HuH-7 (cell line): ENCODE data around the gene RALGAPA2.
A peak's percentile ranks its signal among the peaks of the same experiment; 100 is the strongest.
"Not testable (repeated sequence)": the region's sequence is repeated elsewhere in the genome, so short reads cannot be mapped to it uniquely, and the experiment has no call there.

Source experiments
- DNase-seq: peaks from one replicate; pipeline ENCODE4 v3.0.0; 2011; ENCODE audit warnings: low spot score

Gene RALGAPA2

DNA sequence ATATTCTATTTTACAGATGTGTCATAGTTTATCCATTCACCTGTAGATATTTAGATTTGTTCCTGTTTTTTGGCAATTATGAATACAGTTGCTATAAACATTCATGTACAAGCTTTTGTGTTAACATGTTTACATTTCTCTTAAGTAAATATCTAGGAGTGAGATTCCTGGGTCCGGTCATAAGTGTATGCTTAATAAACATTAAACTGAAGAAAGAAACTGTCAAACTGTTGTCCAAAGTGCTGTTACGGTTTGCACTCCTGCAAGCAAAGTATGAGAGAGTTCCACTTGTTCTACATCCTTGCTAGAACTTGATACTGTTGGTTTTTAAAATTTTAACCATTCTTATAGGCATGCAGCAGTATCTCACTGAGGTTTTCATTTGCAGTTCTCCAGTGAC lies 138.6 kb downstream of the RALGAPA2 start:
- DNase-seq: no peak

DNA sequence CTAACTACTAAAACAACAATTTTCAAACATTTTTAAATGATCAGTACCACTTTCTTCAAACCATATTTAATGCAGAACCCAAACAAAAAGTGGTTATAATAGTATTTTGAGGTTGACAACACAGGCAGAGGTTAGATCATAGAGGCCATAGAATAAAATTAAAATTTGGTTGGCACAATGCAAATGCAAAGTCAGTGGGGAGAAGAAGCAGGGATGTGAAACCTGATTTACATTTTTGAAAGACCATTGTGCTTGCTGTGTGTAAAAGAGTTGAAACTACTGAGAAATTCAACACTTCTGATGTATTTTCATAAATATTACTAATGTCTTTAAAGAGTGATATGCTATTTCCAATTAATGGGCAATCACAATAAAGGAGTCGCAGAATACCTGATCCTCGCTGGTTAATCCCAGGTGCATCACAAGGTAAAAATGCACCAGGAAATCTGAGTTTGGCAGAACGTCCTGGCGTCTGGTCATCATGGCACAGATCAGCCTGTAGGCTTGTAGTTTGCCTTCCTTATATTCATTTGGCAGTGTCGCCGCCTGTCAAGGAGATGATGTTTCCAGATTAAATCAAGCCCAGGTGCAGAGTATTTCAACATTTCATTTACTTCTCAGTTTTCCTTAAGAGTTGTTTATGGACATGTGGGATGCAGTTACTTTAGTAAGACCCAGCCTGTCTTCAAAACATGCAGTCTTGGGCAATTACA lies 141.2 kb downstream of the RALGAPA2 start:
- no peak for DNase-seq

DNA sequence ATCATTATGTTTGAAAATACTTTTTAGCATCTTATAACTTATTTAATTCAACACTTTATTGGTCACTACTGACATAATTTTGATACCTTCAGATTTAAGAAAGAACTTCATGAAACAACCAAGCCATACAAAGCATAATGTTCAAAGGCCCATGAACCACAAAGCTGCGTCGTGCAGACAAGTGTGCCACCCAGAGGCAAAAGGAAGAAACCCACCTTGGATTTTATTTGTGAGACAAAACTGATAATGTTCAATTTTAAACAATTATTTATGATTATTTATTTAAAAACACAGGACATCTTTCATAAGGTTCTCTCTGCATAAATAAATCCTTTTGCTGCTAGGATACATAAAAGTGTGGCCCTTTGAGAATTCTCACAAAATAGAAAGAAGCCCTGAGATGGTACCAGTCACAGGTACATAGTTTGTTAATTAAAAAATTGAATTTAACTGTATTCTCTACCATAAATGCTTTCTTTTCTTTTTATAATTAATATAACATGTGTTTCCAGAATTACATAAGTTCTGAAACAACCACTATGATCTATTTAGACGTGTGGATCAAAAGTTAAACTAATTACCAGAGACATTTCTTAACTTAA lies 143.7 kb downstream of the RALGAPA2 start:
- DNase-seq: no peak

DNA sequence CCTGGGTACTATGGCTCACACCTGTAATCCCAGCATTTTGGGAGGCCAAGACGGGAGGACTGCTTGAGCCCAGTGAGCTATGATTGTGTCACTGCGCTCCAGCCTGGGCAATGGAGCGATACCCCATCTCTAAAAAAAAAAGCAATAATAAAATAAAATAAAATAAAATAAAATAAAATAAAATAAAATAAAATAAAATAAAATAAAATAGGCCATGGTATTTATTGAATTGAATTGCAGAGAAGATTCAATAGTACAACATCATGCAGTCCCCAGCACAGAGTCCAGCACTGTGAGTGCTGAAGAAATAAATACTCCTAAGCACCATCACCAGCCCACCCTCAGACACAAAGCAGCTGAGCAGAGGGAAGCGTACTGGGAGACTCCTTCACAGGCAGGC lies 144.7 kb downstream of the RALGAPA2 start:
- DNase-seq: no peak

DNA sequence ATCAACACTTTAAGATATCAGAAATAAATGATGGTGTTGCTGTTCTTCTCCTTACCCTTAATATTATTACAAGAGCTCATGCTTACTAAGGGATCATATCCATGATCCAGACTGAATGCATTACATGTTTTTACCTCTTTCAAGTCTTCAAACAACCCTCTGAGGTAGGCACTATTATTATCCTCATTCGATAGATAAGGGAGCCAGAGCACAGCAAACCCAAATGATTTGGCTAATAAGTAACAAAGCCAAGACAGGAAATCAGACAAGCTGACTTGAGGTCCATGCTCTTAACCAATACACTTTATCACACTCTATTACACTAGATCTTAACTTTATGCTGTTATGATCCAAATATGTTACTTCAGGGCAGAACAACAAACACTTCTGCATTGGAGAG lies 145.9 kb downstream of the RALGAPA2 start:
- peak; percentile 28 for DNase-seq

DNA sequence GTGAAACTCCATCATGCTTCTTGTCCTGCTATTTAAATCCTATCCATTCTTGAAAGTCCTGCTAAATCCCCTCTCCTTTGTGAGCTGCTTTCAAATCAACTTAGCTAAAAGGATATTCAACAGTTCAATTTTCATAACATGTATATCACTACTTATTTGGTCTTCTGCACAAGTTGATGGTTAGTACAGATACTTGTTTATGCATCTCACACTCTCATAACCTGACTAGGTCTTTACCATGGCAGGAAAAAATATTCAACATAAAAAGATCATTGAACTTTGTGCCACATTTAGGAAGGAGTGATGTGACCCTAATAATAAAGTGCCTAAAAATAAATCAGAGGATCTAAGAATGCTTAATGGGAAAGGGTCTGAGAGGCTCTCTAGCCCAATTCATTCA lies 148.2 kb downstream of the RALGAPA2 start:
- no peak for DNase-seq

DNA sequence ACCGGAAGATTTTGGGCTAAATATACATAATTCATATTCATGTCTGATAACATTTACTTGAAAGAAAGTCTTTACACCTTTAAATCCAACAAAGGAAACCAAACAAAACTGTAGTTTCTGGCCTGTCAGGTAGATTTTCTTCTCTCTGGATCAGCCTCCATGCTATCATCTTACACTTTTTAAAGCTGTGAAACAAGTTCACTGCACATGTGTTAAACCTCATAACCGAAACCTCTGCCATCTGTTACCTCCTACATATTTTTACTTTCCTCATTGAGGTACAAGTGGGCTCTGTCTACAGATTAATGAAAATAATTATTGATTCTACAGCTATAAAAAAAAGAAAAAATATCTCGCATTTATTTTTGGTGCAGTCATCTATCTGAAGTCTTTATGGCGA lies 149.9 kb downstream of the RALGAPA2 start:
- no peak for DNase-seq

DNA sequence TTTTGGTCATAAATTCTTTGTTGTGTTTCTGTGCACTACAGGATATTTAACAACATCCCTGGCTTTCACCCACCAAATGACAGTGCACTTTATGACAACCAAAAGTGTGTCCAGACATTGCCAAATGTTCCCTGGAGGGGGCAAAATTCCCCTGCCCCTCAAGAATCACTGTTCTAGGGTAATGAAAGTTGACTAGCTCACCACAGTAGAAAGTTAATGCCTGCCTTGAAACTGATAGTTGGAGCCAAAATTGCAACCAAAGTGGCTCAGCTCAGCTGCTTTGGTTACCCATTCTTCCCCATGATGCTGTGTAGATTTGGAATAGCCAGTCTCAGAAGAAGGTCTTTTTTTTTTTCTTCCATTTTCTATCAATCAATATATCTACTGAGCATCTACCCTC lies 150.6 kb downstream of the RALGAPA2 start:
- DNase-seq: no peak

DNA sequence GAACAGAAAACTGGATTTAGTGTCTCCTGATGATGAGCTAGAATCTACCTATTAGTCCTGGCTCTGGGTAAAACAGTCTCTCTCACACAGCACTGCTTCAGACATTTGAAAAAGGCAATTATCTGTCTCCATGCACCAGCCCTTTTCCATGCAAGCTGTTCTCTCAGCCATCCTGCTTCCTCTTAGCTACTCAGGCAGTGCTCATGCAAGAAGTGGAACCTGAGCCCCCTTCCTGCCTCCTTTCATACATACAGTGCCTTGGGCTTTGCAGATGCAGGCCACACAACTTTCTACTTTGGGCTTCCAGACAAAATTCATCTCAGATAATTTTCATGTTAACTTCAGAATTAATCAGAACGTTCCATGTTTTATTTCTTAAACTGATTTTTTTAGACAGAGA lies 151.3 kb downstream of the RALGAPA2 start:
- DNase-seq: no peak

DNA sequence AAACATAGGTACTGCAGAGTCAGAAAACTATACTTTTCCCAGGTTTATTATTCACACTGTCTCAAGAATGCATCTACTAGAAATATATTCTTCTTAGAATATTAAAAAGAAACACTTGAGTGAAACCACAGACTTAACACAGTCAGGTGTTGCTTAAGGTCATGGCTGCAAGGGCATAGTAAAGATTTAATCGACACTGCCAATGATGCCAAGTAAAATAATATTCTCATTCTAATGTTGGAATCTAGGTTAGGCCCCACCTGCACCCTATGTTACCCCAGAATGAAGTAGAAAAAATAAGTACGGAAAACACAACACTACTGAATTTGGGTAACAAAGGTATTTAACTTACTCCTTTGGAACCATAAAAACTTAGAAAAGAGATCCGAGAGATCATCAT lies 155.0 kb downstream of the RALGAPA2 start:
- DNase-seq: no peak

DNA sequence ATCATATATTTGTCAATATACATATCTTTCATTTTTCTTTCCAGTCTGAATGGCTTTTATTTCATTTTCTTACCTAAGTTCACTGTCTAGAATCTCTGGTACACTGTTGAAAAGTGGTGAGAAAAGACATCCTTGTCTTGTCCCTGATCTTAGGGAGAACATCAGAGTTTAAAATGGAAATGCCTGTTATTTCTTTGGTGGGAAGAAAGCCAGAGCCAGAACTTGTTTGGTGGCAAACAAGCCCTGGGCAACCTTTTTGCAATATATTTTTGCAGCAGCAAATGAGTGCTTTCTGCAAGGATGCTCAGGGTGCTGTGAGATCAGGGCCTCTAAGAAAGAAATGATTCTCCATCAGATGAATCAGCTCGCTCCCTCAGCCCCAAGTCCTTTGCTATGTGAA lies 156.6 kb downstream of the RALGAPA2 start:
- no peak for DNase-seq

DNA sequence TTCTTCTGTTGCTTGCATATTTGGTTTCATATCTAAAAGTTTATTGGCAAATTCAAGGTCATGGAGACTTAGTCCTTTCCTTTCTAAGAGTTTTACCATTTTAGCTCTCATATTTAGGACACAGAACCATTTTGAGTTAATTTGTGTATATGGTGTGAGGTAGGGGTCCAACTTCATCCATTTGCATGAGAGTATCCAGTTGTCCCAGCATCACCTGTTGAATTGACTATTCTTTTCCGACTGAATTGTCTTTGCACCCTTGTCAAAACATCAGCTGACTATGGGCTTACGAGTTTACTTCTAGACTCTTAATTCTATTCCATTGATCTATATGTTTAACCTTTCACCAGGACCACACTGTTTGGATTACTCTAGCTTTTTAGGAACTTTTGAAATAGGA lies 157.5 kb downstream of the RALGAPA2 start:
- DNase-seq: no peak

DNA sequence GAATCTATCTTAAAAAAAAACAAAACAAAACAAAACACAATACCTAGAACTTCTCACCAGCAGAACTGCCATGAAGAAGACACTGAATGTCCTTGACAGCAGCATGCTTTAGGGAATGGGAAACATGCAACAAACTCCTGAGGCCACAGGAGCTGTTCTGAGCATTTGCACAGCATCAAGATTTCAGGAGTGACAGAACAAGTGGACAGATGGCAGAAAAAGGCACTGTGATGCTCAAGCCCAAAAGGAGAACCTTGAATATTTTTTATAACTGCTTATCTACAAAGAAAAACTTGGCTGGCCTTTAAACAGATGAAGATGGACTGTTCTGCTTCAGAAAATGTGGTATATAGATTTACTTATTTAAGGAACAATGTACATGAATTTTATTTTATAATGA lies 158.9 kb downstream of the RALGAPA2 start:
- DNase-seq: no peak

DNA sequence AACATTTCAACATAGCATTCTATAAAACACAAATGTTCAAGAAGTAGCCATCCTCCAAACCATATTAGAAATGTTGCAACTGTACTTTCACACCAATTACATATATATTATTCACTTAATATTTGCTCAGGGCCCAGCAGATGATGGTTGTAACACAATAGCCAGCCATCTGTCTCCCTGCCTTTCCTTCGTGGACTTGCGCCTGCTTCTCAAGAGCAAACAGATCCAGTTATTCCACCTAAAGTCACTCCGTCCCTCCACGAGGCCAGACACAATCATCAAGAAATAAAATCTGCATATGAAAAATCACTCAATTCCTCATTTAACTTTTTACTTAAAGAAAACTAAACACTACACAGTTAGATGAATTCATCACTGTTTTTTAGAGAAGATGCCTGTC lies 160.4 kb downstream of the RALGAPA2 start:
- DNase-seq: no peak

DNA sequence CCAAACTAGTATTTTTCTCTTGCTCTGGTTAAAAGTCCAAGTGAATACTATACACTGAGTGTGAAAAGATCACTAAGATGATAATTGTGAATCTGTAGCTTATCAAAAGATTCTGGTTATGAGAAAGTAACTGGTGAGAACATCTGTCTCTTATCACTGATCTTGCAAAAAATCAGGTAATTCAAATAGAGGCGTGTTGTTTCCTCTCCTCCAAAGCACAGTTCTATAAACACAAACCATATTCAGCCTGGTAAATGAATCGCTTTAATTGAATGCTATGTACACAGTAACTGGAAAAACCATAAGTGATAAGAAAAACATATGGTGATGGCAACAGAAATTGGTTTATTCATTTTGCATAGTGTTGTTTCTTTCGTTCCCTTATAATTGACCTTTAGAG lies 161.0 kb downstream of the RALGAPA2 start:
- no peak for DNase-seq

DNA sequence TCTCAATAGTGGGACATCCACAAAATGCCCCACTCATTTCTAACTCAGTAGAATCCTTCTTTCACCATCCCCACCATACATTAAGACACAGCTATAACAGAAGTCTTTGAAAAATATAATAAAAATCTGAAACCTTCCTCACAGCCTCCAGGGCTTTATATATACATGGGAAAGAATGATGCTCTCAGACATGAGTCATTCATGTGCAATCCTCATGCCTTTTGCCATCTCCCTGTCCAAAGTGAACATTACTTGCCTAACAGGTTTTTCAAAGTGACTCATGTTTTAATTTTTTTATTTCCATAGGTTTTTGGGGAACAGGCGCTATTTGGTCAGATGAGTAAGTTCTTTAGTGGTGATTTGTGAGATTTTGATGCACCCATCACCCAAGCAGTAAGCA lies 162.7 kb downstream of the RALGAPA2 start:
- DNase-seq: no peak

DNA sequence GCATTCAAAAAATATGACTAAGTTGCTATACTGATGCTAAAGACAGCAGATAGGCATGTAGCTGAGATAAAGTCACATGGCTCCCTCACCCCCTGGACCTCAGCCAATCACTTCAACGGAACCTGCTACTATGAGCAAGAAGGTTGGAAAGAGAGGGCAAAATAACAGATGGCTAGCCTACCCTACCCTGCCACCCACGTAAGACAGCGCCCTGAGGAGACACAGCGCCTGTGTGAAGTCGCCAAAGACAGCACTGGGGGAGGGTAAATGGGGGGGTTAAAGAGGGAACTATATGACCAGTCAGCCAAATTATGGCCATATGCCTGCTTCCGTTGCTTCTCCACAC lies 163.2 kb downstream of the RALGAPA2 start:
- DNase-seq: no peak

DNA sequence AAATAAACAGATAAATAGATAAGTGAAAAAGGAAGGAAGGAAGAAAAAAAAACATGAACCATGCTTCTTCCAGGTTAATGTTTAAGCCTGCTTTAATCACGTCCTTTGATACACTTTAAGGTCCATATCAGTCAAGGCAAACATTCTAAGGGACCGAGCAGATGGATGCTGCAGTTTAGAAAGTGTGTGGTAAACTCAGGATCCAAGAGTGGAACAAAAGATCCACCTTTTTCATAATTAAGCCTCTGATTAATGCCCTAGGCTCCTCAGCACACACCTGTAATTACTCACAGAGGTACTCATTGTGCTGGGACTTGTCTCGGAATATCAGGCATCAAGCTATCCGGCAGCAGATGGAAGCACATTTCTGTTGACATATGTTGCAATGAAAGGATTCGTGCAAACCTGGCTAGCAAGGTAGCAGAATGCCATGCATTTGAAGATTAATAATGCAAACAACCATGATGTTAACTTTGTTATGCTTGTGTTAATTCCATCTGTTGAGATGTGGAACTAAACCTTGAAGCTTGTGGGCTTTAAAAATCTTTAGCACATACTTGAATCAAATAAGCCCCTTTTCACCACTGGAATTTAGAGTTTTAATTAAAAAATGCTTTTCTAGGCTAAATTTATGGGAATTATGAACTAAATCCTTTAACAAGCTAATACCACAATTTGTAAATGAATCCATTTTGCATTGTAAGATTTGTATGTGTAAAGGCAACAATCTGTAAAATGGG lies 163.7 kb downstream of the RALGAPA2 start:
- DNase-seq: peak; percentile 39

DNA sequence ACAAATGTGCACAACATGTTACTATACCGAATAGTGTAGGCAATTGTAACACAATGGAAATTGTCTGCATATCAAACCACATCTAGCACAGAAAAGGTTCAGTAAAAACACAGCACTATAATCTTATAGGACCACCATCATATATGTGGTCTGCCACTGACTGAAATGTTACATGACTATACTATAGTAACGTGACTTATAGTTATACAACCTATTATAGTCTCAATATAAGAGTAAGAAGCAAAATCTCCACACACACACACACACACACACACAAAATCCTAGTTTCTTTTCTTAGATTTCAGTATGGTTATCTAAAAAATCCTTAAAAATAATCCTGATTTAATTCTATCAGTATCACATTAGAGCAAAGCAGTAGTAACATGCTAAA lies 164.6 kb downstream of the RALGAPA2 start:
- DNase-seq: no peak

DNA sequence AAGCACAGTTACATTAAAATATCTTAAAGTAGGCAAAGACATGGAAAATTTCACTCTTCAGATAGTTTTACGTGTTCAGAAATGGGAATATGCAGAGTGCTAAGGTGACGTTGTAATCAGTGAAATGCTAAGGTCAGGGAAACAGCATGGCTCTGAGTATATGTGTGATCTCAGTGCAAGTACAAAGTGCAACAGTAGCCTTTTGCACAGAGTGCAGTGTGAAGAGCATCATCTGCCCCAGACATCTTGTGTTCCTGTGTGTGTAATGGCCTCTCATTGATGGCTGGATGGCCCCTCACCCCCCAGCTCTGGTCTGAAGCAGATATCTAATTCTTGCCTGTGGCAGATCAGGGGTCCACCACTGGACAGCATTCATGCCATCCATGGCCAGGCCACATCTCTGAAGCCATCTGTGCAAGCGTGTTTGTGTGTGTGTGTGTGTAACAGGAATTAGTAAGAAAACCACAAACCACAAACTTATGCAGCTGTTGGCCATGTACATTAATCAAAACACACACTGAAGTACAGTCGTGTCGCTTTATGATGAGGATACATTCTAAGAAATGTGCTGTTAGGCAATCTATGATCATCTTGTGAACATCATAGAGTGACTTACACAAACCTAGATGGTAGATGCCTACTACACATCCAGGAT lies 165.1 kb downstream of the RALGAPA2 start:
- no peak for DNase-seq

DNA sequence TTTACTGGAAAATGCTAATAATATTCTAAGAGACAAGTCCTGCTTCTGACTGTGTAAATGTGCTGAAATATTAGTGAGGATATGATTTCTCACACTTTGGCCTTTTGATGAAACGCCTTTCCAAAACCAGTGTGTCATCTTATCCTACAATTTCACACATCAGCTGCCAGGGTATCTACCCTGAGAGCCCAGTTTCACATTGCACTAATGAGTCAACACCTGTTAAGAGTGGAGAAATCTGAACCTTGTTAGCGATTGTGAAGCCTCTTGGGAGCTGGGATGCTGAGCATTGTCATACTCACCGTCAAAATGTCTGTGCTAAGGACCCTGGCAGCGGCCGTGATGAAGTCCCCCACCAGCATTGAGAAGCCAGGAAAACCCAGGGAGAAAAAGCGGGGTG lies 166.0 kb downstream of the RALGAPA2 start:
- no peak for DNase-seq

DNA sequence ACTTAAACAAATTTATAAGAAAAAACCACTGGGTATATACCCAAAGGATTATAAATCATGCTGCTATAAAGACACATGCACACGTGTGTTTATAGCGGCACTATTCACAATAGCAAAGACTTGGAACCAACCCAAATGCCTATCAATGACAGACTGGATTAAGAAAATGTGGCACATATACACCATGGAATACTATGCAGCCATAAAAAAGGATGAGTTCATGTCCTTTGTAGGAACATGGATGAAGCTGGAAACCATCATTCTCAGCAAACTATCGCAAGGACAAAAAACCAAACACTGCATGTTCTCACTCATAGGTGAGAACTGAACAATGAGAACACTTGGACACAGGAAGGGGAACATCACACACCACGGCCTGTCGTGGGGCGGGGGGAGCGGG lies 169.1 kb downstream of the RALGAPA2 start:
- not testable (repeated sequence) for DNase-seq
